AG10803 (cell line): ENCODE data around the gene ARHGAP42.
A peak's percentile ranks its signal among the peaks of the same experiment; 100 is the strongest.

Experiments used
- DNase-seq: peaks from one replicate; pipeline ENCODE4 v3.0.0; 2010; ENCODE audit warnings: low read depth
- H3K4me3 ChIP-seq: 2 replicates; pipeline ENCODE4 v1.5.1; 2011; ENCODE audit warnings: mild to moderate bottlenecking, low read length, control low read depth
- TF ChIP-seq, protein P1 (sequence below): conservative IDR thresholded peaks from 2 replicates; pipeline ENCODE4 v1.5.1; 2011; ENCODE audit warnings: mild to moderate bottlenecking, low read length, control low read depth, inconsistent platforms

ARHGAP42 gene

DNA sequence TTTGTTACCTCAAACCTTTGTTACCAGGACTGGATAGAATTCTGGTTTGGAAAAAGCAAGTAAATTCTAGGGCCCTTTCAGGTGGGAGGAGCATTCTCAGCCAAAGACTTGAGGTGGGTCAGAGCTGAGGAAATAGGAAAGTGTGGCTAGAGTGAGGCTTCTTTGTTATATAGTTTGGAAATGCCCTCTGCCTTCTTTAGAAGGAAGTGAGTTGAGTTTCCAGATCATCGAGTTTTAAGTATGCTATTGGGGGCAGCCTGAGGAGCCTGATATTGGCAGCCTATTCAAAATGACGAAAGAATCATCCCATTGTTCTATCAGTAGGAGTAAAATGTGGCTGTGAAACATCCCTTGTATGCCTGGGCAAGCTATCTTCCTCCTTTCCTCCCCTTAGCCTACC lies 134.1 kb downstream of the ARHGAP42 start:
- TF ChIP-seq, protein P1, sequence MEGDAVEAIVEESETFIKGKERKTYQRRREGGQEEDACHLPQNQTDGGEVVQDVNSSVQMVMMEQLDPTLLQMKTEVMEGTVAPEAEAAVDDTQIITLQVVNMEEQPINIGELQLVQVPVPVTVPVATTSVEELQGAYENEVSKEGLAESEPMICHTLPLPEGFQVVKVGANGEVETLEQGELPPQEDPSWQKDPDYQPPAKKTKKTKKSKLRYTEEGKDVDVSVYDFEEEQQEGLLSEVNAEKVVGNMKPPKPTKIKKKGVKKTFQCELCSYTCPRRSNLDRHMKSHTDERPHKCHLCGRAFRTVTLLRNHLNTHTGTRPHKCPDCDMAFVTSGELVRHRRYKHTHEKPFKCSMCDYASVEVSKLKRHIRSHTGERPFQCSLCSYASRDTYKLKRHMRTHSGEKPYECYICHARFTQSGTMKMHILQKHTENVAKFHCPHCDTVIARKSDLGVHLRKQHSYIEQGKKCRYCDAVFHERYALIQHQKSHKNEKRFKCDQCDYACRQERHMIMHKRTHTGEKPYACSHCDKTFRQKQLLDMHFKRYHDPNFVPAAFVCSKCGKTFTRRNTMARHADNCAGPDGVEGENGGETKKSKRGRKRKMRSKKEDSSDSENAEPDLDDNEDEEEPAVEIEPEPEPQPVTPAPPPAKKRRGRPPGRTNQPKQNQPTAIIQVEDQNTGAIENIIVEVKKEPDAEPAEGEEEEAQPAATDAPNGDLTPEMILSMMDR = no peak
- no peak for DNase-seq
- H3K4me3 ChIP-seq = no peak overlapping the region

DNA sequence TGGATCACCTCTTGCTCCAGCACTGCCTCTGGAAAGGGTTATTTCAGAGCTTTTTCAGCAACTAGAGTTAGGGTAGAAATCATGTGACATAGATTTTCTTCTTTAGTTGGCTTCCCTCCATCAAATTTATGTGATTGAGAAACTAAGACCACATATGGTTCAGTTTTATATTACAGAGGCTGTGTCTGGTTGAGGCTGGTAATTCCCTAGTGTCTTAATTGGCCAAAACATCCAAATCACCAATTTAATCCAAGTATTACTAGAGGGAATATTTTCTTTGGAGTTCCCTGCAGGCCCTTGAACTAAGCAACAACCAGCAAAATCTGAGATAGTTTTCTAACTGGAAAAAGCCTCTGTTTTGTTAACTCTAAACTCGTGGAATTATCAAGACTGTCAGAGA lies 136.3 kb downstream of the ARHGAP42 start:
- TF ChIP-seq, protein P1 = no peak
- H3K4me3 ChIP-seq = no peak overlapping the region
- DNase-seq = peak; percentile 82

DNA sequence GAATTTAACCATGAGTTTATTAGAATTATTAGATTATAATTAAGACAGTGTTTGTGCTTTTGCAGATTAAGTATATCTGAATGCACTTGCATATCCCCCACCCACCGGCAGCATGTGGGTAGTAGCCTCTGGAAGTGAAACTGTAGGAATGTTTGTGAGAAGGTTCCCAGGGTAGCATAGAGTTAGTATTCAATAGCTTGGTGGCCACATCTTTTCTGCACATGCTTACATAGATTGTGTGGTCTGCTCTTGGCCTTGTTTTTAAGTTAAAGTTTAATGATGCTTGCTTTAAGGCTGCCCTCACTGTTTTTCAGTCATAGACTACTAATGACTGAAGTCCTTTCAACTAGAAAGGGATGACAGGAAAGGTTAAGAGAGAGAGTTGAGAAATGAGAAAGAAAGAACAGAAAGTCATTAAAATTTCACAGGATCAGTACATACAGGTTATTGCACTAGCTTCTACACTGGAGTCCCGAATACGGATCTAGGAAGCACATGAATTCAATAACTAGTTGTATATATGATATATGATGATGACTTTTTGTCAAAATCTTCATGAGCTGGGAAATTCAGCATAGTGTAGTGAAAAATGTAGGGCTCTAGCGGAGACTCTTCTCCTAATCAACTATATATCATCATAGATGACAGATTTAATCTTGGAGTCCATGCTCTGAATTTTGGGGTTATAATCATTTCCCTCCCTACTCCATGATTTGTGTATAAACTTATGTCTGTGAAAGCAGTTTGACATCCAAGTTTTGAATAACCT lies 137.1 kb downstream of the ARHGAP42 start:
- TF ChIP-seq, protein P1 = no peak
- H3K4me3 ChIP-seq = no peak overlapping the region
- DNase-seq = peak; percentile 32

DNA sequence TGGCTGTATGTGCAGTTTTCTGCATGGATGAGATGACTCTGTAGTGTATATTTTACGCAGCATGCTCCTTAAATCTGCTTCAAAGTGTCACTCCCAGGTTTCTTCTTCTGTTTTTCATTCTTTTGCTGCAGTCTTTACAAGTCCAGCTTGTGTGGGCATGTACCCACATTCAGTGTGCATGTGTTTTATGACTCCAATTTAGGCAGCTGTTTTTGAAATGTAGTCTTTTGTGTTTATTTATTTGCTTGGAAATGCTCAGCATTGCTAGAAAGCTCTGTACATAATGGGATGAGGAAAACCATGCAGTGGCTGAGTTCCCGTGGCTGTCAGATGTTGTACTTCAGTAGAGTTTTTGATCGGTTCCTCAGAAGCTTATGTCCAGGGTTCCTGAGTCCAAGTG lies 138.5 kb downstream of the ARHGAP42 start:
- DNase-seq = no peak
- H3K4me3 ChIP-seq = no peak overlapping the region
- TF ChIP-seq, protein P1 = no peak

DNA sequence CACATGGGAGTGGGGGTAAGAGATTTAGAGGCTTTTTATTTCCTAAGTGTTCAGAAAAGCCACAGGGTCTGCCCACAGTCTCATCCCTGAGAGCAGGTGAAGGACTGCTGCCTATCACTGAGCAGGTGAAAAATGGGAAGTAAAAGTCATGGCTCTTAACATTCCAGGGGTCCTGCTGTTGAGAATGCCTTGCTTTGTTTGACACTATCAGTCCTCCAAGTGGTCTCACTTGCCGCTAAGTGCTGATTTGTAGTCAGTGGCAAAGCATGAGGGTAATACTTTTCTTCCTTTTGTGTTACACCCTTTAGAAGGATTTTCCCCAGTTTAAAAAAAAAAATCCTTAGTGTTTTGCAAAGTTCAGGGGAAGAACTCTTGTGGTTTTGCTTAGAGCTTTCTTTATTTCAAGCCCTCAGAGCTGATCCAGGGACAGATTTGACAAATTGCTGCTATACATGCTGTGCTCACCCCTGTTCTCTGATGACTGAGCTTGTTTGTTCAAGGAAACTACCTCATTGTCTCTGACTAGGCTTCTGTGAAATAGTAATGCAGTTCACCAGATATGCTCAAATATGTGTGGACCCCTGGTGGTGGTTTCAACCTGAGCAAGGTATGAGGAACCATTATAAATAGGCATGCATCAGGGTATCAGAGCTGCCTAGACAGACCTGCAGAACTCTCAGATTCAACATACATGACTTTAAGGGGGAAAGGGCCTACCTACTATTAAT lies 141.0 kb downstream of the ARHGAP42 start:
- TF ChIP-seq, protein P1 = no peak
- no peak overlapping the region for H3K4me3 ChIP-seq
- no peak for DNase-seq

DNA sequence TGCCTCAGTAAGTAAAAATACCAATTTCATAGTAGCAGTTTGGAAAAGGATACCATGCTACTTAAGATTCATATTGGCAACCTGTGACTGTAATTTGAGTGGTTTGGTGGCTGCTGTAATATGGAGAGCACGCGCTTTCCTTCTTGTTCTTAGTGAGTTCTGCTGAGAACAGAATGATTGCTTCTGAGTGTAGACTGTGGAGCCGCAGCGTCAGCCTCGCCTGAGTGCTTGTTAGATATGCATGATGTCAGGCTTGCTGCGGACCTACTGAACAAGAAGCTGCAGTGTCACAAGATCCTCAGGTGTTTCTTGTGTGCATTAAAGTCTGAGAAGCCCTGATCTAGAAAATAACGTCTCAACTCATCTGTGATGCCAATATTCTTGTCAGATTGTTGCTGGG lies 143.2 kb downstream of the ARHGAP42 start:
- TF ChIP-seq, protein P1 = no peak
- no peak overlapping the region for H3K4me3 ChIP-seq
- DNase-seq = no peak
